PC-9 (cell line): Measurements from ENCODE around the gene HLCS. TPM values are rescaled to one million over a fixed set of nuclear protein-coding genes. Genes with fewer than 3 reads are reported as not detected.

Source experiments
- BruUV-seq: library from RNA; stranded (reverse); fragments of 400-500 nt; replicated peaks from 2 replicates; lab custom pipeline; 2021; lab: Mats Ljungman, UMichigan
- CTCF ChIA-PET: fragments of 300-600 bp; sonication (Branson Sonifier 250); formaldehyde crosslinking; loops from one replicate; lab custom pipeline; 2022; ENCODE audit warnings: antibody characterized with exemption; lab: Charles Lee
- POLR2A ChIA-PET: fragments of 300-600 bp; sonication (Branson Sonifier 250); formaldehyde crosslinking; loops from one replicate; lab custom pipeline; 2022; ENCODE audit warnings: antibody characterized with exemption; ENCODE audit not compliant: unreplicated experiment; lab: Charles Lee
- DNase-seq, 2 experiments: peaks; one replicate each; pipeline versions ENCODE4 v3.0.0 to v3.0.0-alpha.2; 2015 to 2022; ENCODE audit warnings: mixed read lengths in 1 of 2
- H2AFZ ChIP-seq: fragments of 200-600 bp; sonication (generic); 2 replicates; pipeline ENCODE4 v1.8.1; 2017; ENCODE audit warnings: antibody characterized with exemption
- H3F3A ChIP-seq: fragments of 200-600 bp; sonication (generic); 2 replicates; pipeline ENCODE4 v1.8.1; 2017; ENCODE audit warnings: antibody characterized with exemption, mild to moderate bottlenecking, low read depth; ENCODE audit not compliant: insufficient read depth
- H3K27ac ChIP-seq: fragments of 200-600 bp; sonication (generic); 2 replicates; pipeline ENCODE4 v1.6.1; 2016; ENCODE audit warnings: mixed run types
- H3K27me3 ChIP-seq: fragments of 200-600 bp; sonication (generic); 2 replicates; pipeline ENCODE4 v1.6.1; 2016; ENCODE audit warnings: low read depth, mixed run types; ENCODE audit not compliant: insufficient read depth
- H3K36me3 ChIP-seq: fragments of 200-600 bp; sonication (generic); 2 replicates; pipeline ENCODE4 v1.6.1; 2016; ENCODE audit warnings: low read depth, mixed run types
- H3K4me1 ChIP-seq: fragments of 200-600 bp; sonication (generic); replicated peaks from 2 replicates; pipeline ENCODE4 v1.6.1; 2016; ENCODE audit warnings: mixed run types; ENCODE audit not compliant: insufficient read depth
- H3K4me2 ChIP-seq: fragments of 200-600 bp; sonication (generic); 2 replicates; pipeline ENCODE4 v1.6.1; 2017; ENCODE audit warnings: mixed run types
- H3K4me3 ChIP-seq: fragments of 200-600 bp; sonication (generic); 2 replicates; pipeline ENCODE4 v1.6.1; 2016; ENCODE audit warnings: mixed run types
- H3K79me2 ChIP-seq: fragments of 200-600 bp; sonication (generic); 2 replicates; pipeline ENCODE4 v1.6.1; 2017; ENCODE audit warnings: low read depth, mixed run types
- H3K9me2 ChIP-seq: fragments of 200-600 bp; sonication (generic); 2 replicates; pipeline ENCODE4 v1.8.1; 2017; ENCODE audit warnings: mild to moderate bottlenecking; ENCODE audit not compliant: insufficient read depth
- H3K9me3 ChIP-seq: fragments of 200-600 bp; sonication (generic); 2 replicates; pipeline ENCODE4 v1.8.1; 2016; ENCODE audit warnings: low read depth; ENCODE audit not compliant: insufficient read depth
- H4K20me1 ChIP-seq: fragments of 200-600 bp; sonication (generic); 2 replicates; pipeline ENCODE4 v1.8.1; 2017; ENCODE audit not compliant: insufficient read depth
- CTCF ChIP-seq: fragments of 200-600 bp; sonication (generic); conservative IDR thresholded peaks from 2 replicates; pipeline ENCODE4 v1.6.1; 2017; ENCODE audit warnings: mixed run types, antibody characterized with exemption, mild to moderate bottlenecking, moderate library complexity
- EZH2 ChIP-seq: fragments of 200-600 bp; sonication (generic); IDR thresholded peaks from 2 replicates; pipeline ENCODE4 v1.8.0; 2017; ENCODE audit warnings: antibody characterized with exemption, low read depth
- intact Hi-C: fragments of 100-400 bp; cut with micrococcal nuclease; formaldehyde crosslinking; loops from one replicate; pipeline ENCODE4 v1.10.0; 2022; ENCODE audit not compliant: unreplicated experiment
- total RNA-seq: library from RNA; stranded (reverse); gene quantifications from 2 replicates; pipeline ENCODE4 v1.2.3, GENCODE V29; 2021

HLCS gene
- total RNA-seq, 1 experiment from 2014 or later, result 21.6 TPM

GRCh38 chr21:36745459-36745858 lies 221.0 kb downstream of the HLCS start:
- no peak for DNase-seq
- TF ChIP-seq CTCF, result no peak
- no peak for TF ChIP-seq EZH2
- no peaks in the 10 kb centered on the region for H3K79me2 ChIP-seq
- no peak overlapping the region for H3K27ac ChIP-seq
- H3K9me3 ChIP-seq, result no peaks in the 10 kb centered on the region
- H3K4me1 ChIP-seq, result no peaks in the 10 kb centered on the region
- H3K4me2 ChIP-seq, result no peak overlapping the region
- H3K36me3 ChIP-seq, result no peaks in the 10 kb centered on the region
- H3K4me3 ChIP-seq, result no peak overlapping the region
- no peaks in the 10 kb centered on the region for H3K27me3 ChIP-seq
- POLR2A ChIA-PET, result no interaction called here
- intact Hi-C loops, result loop anchor here (5.0 kb wide), 1 partner anchor 172 kb away; no protein-coding TSS in a partner anchor
- H3F3A ChIP-seq, result no peaks in the 10 kb centered on the region
- CTCF ChIA-PET, result interaction anchor here (0.6 kb wide), 1 partner anchor 96 kb away, joined by 3 read pairs; no protein-coding TSS in a partner anchor
- H3K9me2 ChIP-seq, result no peaks in the 10 kb centered on the region
- no TSS peak for BruUV-seq
- H4K20me1 ChIP-seq, result no peaks in the 10 kb centered on the region
- no peak overlapping the region for H2AFZ ChIP-seq

- ChIA-PET POLR2A (no interaction called here), CTCF (no interaction called here)
- Histone ChIP-seq H3K79me2 (no peaks in the 10 kb centered on the region), H3F3A (no peaks in the 10 kb centered on the region), H3K4me2 (no peak overlapping the region), H3K9me3 (no peaks in the 10 kb centered on the region), H2AFZ (no peak overlapping the region), H3K9me2 (no peaks in the 10 kb centered on the region), H3K36me3 (no peaks in the 10 kb centered on the region), H3K4me3 (no peak overlapping the region), H3K27ac (no peak overlapping the region), H3K27me3 (no peaks in the 10 kb centered on the region), H3K4me1 (no peaks in the 10 kb centered on the region), H4K20me1 (no peaks in the 10 kb centered on the region)
- TF ChIP-seq CTCF (no peak), EZH2 (no peak)
- DNase-seq, result no peak
- intact Hi-C loops, result loop anchor here (5.0 kb wide), 1 partner anchor 173 kb away; no protein-coding TSS in a partner anchor
- BruUV-seq, result no TSS peak
Observed at GRCh38 chr21:36744560-36745231, 221.8 kb downstream of the HLCS start.

- Histone ChIP-seq H3K36me3 (no peaks in the 10 kb centered on the region), H3K4me2 (no peak overlapping the region), H3K27me3 (no peaks in the 10 kb centered on the region), H4K20me1 (no peaks in the 10 kb centered on the region), H3K4me3 (no peak overlapping the region), H3K9me2 (no peaks in the 10 kb centered on the region), H3K27ac (no peak overlapping the region), H3K4me1 (no peaks in the 10 kb centered on the region), H3K79me2 (no peaks in the 10 kb centered on the region), H2AFZ (no peak overlapping the region), H3K9me3 (no peaks in the 10 kb centered on the region), H3F3A (no peaks in the 10 kb centered on the region)
- no peak for DNase-seq
- ChIA-PET POLR2A (no interaction called here), CTCF (no interaction called here)
- intact Hi-C loops, result no loop called here
- TF ChIP-seq CTCF (no peak), EZH2 (no peak)
- BruUV-seq, result no TSS peak
Observed at GRCh38 chr21:36744190-36744559, 222.3 kb downstream of the HLCS start.
